GM21526 (cell line): ENCODE results near the gene CISH.

Source experiments
- ATAC-seq: cut with Tn5 transposase; IDR thresholded peaks from one replicate; pipeline ENCODE4 v1.9.1; 2021; ENCODE audit warnings: moderate library complexity; ENCODE audit not compliant: unreplicated experiment, low FRiP score

The CISH gene

DNA sequence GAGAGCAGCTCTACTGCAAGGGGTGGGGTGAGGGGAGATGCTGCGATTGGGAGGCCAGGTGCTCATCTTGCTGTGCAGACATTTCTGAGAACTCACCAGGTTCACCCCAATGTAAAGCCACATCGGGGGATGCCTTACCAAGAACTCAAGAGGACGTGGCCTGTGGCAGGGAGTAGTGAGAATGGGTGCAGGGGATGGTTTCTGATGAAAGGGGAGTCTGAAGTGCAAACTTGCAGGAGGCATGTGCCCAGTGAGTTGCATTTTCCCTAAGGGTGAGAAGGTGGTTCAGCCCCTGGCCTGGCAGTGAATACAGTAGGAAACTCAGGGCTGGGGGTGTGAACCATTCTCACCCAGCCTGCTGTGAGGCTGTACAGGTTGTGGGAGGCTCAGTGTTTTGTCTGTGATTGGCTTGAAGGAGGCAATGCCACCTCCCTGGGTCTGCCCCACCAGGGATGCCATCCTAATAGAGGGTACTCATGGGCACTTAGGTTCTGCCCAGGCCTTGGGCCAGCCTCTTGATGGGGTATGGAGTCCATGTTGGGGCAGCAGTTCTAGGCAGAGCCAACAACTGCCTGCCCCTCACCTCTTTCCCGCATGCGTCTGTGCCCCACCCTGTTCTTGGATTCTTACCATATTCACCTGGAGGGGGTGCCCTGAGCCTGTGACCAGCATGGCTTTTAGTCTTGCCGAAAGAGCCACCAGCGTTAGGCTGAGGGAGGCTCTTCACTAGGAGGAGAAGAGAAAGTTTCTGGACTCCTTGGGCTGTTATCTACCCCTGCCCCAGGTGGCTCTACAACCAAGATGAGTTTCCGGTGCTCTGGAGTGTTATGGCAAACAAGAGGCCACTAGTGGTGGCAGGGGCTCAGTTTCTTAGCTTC is 37.8 kb downstream of the CISH start:
- no peak for ATAC-seq

DNA sequence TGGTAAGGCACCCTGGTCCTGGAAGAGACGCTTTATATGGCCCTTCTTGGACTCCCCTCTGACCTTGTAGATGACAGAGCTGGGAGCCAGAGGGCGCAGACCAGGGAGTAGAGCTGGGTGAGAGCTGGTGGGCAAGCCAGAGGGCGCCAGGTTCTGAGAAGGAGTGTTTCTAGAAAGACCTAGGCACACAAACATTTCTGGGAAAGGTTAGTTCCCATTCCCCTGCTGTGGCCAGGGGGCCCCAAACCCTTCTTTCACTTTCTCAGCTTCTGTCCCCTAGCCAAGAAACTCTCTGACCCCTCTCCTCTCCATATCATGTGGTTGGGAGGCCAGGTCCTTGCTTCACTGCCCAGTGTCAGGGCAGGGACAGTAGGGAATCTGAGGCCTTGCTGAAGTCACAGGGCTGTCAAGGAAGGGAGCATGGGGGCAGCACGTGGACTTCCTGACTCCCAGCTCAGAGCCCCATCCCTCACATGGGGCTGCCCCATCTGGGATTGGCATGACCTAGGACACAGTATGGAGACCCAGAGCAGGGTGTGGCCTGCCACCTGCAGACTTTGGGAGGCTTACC is 38.7 kb downstream of the CISH start:
- no peak for ATAC-seq

- ATAC-seq = no peak
Observed at GRCh38 chr3:50572158-50572557, 39.4 kb downstream of the CISH start.

GRCh38 chr3:50571486-50571885 is 40.1 kb downstream of the CISH start:
- no peak for ATAC-seq

DNA sequence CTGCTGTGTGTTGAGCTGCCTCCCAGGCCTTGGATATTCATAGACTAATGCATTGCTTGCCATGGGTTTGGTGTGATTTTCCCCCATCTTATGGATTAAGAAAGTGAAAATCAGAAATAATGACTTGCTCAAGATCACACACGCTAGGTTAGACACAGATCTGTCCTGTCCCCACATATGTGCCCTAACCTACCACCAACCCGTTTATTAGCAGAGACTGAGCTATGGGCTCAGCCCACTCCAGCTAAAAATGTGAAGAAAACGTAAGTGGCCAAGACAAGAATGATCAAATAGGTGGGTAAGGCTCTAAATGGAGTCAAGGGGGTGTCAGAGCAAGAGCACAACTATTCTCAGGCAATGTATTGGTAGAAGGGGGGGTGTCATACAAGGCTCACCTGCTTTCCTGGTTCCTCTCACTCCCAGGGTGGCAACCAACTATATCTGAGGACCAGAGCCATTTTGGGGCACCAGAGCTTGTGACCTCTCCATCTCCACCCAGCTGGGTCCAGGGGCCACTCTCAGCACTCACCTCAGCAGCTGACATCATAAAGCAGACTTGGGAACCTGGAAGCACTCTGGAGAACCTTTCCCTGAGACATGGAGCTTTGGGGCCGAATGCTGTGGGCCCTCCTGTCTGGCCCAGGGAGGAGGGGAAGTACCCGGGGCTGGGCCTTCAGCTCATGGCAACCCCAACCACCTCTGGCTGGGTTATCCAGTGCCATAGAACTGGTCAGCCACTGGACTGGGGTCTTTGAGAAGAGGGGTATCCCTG is 40.9 kb downstream of the CISH start:
- ATAC-seq = no peak

GRCh38 chr3:50568947-50569749 is 42.4 kb downstream of the CISH start, which contains the start of gene HEMK1:
Gene HEMK1 (plus strand): TSS chr3:50569522. CDS start chr3:50571105, 1,583 bp downstream.
- peak; percentile 58 for ATAC-seq

DNA sequence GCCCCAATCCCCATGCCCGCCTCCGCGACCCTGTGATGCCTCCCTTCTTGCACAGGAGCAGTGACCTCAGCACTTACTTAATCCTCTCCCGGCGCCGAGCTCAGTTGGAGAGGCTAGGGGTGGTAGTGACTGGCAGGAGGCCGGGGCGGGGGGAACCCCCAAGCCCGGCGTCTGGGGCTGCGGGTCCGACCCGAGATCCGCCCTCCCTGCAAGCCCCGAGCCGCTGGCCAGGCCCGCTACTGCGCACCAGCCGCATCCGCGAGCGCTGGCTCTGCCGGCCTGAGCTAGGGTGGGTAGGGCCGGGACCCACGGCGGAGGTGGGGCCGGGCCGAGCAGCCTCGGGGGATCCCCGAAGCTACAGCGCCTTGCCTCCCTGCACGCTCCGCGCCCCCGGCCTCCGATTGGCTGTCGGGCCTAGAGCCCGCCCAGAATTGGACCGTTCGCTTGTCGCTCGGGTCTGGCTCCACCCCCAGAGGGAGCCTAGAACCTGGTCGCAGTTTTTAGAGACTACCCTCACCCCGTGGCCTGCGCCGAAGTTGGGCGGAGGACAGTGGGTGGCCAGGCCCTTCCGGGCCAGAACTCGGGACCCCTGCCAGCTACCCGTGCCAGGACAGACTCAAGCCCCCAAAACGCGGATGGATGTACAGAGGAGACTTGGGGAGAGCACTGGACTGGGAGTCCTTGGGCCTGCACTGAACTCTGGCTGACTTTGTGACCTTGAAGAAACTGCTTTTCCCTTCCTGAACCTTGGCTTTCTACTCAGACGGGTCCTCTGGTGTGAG is 44.0 kb downstream of the CISH start, which contains the start of gene C3orf18:
Gene C3orf18, minus strand, starts transcription at position 362 of the 782 bp plus-strand sequence. CDS start 2,048 bp downstream, outside the sequence.
- ATAC-seq = peak; percentile 76

DNA sequence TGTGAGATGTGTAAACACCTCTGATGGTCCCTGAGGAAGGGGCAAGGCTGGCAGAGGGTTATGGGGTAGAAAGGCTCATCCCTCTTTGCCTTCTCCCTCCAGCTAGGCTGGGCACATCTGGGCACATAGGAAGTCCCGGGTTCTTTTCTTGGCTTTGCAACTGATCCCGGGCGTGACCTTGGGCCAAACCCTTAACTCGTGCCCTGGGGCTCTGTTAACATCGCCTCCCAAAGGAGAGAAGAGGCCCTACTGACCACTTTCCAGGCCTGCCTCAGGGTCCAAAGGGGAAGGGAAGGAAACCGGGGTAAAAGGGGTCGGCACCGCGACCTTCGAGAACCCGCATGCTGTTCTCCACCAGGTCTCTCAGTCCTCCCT is 44.6 kb downstream of the CISH start:
- no peak for ATAC-seq

- no peak for ATAC-seq
Observed at GRCh38 chr3:50564321-50564720, 47.3 kb downstream of the CISH start.

GRCh38 chr3:50563867-50564266 is 47.7 kb downstream of the CISH start:
- ATAC-seq = no peak

GRCh38 chr3:50562861-50563260 is 48.7 kb downstream of the CISH start:
- no peak for ATAC-seq

DNA sequence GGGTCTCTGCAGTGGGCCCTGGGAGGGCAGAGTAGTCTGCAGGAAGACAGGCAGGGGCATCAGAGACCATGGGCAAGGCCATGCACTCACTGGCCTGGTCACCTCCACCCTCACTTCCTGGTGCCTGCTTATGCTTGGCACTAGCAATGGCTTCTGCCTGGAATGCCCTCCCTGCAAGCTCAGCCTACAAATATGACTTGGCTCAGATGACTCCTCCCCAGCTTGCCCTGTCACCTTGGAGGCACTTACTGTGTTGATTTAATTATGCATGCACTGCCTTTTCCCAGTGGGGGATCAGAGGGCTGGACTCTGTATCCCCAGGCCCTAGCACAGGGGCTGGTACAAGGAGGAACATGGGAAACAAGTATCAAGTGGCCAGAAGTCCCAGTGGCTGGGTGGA is 51.9 kb downstream of the CISH start:
- ATAC-seq = no peak

GRCh38 chr3:50557915-50558314 is 53.7 kb downstream of the CISH start:
- ATAC-seq = no peak

GRCh38 chr3:50557106-50557505 is 54.5 kb downstream of the CISH start:
- ATAC-seq = no peak
